Hematopoietic multipotent progenitor cell treated with erythropoietin and hydrocortisone succinate and interleukin-3 and kit ligand, for 6 days (in vitro differentiated cells): Measurements from ENCODE around the gene VAV2.

ENCODE experiments used
- DNase-seq: peaks from one replicate; pipeline ENCODE4 v3.0.0-alpha.2; 2015

VAV2 gene

DNA sequence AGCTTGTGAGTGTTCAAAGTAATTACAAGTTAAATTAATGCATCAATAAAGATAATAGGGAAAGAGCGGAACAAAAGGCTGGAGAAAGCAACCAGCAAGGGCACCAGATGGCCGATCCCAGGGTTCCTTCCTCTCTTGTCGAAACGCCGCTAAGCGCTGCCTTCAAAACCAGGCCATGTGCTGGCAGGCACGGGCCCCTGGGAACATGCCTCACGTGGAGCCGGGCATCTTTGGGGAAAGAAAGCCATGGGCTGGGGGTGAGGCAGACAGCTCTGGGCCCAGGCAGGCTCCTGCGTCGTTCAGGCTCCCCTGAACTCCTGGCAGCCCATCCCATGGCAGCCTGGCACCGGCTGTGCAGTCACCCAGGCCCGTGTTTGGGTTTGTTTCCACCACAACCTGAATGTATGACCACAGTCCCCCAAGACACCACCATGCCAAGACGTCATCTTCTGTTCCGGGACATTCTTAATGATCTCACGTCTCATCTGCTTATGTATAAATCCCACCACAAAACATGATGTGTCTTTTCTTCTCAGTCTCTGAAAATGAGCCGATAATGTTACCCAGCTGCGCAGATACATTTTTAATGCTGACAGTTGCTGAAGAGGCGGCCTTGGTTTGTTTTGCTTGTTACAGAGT is 143.5 kb downstream of the VAV2 start:
- DNase-seq: no peak

DNA sequence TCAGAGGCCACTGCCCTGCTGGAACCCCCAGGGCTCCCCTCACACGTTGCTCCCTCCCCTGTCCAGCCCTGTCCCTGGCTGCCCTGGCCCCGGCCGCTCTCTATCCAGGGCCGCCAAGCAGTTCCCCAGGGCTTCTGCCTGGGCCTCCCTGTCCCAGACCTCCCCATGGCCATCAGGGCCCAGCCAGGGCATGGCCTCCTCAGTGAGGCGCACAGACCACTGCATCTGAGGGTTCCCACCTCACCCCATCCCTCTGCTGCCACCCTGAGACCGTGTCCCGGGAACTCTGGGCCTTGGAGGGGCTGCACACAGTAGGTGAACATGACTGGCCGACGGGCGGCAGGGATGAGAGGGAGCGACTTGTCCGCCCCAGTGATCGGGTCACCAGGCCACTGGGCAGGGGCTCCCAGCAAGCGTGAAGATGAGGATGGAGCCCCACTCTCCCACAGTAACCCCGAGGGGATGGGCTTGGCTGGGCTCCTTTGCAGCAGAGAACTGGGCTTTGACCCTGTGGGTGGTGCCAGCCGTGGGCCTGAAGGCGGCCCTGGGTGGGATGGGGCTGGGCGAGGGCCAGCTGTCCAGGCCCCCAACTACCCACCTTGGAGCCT is 145.5 kb downstream of the VAV2 start:
- no peak for DNase-seq

DNA sequence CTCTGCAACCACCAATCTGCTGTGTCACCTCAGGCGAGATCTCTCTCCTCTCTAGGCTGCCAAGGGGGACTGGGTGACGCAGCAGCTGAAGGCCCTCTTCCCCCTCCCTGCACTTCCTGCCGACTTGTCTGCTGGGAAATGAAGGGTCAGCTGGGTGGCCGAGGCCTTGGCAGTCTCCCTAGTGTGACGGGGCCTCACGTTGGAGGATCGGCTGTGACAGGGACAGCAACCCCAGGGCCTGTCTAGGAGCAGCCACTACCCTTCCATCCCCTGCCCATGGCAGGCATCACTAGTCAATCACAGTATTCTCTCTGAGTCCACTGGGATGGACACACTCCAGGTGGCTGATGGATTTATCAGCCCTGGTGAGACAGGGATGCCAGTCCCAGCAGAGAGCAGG is 146.7 kb downstream of the VAV2 start:
- peak; percentile 66 for DNase-seq

DNA sequence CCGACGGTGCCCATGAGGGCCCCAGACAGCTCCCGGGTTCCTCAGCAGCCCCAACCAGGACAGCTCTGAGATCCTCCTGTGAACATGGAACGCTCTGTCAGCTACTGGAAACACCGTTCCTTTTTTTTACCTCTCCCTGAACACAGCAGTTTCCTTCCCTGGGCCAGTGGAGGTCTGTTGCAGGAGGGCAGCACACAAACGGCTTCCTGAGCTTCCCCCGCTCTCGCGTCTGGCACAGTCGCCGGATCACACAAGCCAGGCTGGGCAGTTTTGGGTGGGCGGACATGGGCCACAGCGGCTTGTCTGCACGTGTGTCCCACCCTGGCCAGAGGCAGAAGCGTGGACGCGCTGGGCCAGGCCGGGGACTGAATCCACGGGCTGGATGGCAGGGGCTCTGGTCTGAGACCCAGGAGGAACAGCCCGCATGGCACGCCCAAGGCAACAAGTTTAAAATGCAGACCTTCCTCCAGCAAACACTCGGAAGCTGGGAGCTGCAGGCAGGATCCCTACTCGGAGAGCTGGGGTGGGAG is 147.2 kb downstream of the VAV2 start:
- peak; percentile 30 for DNase-seq

DNA sequence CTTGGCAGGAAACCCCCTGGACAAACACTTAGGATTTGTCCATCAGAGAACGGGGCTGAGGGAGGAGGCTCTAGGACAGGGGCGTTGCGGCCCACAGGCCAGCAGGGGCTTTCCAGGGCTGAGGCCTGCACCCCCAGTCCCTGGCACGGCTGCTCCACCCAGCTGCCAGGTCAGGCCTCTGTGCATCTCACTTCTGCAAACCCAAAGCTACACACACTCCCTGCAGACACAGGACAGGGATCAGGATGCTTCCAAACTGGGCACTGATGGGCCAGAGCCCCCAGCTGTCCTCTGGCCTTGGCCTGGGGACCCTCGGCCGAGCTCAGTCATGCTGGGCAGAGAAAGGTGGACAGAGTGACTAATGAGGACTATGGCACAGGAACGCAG is 147.7 kb downstream of the VAV2 start:
- no peak for DNase-seq

DNA sequence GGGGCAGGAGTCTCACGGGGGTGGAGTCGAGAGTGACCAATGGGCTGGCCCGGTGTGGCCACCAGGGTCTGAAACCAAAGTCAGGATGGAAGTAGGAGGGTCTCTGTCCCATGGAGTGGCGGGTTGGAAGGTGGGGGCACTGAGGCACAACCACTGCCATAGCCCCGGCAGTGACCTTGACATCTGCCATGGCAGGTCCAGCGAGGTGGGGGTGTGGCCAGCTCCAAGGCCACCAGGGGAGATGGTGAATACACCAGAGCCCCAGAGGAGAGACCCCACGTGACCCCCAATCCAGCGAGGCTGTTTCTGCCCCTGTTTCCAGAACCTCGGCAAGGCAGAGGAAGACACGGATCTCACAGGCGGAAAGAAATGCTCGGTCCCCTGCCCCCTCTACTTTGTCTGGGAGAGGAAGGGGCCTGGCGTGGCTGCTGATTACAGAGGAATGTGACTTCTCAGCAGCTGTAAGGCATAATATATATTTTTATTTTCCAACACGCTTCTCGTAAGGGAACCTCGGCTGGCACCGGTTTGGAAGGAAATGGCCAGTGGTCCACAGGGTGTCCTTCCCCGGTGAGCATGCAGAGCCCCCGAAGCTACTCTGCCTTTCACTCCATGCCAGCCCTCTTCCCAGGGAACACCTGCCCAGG is 148.2 kb downstream of the VAV2 start:
- DNase-seq: no peak

DNA sequence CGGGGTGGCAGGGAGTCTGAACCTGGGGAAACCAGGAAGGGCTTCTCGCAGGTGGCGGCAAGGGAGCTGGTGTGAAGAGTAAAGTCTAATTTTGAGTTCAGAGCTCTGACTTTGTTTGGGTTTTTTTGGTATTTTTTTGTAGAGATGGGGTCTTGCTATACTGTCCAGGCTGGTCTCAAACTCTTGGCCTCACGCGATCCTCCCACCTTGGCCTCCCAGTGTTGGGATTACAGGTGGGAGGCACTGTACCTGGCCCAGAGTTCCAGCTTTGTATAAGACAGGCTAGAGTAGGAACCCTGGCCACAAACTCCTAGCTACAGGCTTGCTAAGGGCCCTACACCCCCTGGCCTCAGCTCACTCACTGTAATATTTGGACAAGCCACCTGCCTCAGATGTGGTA is 148.9 kb downstream of the VAV2 start:
- DNase-seq: no peak

DNA sequence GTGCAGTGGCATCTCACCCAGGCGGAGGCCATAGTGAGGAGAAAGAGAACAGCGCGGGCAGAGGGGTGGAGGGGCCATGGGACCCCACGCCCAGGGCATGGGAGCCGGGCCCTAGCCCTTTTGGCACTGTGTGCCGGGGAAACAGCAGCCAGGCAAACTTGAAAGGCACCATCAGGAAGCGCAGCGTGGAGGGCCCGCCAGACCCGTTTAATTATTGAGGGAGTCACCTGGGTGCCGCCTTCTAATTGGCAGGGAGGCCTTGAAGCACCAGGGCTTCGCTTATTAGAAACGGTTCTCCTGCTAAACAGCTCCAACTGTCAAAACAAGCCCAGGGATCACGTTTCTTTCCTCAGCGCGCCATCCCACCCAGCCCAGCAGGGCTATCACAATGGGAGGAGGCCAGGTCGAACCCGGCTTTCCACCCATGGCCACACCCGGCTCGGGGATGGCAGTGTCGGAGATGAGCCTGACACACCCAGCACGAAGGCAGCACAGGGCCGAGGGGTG is 149.3 kb downstream of the VAV2 start:
- DNase-seq: no peak

DNA sequence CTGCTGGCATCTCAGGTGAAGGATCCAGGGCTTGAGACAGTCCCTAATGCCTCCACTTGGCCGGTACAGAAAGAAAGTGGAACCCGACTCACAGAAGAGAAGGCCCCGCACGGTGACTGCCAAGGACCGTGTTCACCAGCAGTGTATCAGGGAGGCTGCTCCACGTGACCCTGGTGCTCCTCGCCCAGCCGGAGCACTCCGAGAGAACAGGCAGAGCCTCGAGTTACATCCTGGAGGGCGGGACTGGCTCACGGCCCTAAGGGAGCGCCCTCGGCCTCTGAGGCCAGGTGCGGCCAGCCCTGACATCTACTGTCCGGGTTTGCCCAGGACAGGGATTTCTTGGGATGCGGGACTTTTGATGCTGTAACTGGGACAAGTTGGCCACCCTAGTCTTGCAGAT is 149.9 kb downstream of the VAV2 start:
- no peak for DNase-seq

DNA sequence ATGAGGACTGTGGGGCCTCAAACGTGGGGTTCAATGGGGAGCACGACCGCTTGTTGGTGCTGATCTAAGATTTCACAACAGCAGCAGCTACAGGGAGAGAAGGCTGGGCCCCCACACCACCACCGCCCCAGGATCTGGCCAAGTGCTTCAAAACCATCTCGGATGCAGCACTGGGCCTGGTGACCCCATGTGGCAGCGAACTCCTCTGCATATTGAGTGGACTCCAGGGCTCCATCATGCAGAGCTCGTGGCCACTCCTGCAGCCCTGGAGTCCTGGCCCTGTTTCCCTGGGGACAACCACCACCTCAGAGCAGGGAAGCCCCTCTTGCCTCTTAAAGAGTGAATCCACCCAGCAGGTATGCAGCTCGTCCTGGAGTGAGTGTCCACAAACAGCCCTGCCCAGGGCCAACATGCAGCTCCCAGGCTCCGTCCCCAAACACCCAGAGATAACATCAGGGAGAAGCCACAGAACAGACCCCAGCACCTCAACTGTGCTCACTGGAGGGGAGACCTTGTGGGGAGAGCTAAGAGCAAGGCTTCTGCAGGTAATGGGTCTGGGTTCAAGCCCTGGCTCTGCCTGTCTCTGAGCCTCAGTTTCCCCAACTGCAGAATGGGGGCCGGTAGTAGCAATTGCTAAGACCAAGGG is 150.8 kb downstream of the VAV2 start:
- DNase-seq: no peak

DNA sequence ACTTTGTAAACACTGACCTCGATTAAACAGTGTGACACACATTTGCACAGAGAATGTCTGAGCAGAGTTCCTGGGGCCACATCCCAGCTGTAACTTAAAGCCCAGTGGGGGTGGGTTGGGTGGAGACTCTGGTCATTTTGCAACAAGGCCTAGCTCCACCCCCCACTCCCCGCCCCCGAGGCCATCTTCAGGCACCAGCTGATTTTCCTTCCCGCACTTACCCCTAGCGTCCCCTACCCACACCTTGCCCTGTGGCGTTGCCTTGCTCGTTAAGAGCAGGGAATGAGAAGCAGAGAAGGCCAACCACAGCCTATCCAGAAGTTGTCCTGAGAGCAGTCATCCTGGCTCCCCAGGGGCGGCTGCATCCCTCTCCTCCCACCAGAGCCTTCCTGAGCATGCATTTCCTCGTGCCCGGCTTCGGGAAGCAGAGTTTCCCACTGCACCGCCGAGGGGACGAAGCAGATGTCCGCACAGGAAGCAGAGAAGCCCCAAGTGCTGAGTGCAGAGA is 152.2 kb downstream of the VAV2 start:
- DNase-seq: no peak

DNA sequence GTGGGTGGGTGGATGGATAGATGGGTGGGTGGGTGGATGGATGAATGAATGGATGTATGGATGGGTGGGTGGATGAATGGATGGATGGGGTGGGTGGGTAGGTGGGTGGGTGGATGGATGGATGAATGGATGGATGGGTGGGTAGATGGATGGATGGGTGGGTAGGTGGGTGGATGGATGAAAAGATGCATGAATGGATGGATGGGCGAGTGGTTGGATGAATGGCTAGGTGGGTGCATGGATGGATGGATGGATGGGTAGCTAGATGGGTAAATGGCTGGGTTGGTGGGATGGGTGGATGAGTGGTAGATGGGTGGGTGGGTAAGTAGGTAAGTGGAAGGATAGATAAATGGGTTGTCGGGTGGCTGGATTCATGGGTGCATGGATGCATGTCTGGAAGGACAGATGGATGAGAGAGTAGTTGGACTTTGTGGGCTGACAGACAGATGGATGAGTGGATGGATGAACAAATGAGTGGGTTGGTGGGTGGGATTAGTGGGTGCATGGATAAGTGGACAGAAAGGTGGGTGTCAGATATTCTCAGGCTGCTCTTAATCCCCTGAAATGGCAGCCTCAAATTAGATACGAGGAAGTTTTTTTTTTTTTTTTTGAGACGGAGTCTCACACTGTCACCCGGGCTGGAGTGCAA is 153.1 kb downstream of the VAV2 start:
- DNase-seq: no peak

DNA sequence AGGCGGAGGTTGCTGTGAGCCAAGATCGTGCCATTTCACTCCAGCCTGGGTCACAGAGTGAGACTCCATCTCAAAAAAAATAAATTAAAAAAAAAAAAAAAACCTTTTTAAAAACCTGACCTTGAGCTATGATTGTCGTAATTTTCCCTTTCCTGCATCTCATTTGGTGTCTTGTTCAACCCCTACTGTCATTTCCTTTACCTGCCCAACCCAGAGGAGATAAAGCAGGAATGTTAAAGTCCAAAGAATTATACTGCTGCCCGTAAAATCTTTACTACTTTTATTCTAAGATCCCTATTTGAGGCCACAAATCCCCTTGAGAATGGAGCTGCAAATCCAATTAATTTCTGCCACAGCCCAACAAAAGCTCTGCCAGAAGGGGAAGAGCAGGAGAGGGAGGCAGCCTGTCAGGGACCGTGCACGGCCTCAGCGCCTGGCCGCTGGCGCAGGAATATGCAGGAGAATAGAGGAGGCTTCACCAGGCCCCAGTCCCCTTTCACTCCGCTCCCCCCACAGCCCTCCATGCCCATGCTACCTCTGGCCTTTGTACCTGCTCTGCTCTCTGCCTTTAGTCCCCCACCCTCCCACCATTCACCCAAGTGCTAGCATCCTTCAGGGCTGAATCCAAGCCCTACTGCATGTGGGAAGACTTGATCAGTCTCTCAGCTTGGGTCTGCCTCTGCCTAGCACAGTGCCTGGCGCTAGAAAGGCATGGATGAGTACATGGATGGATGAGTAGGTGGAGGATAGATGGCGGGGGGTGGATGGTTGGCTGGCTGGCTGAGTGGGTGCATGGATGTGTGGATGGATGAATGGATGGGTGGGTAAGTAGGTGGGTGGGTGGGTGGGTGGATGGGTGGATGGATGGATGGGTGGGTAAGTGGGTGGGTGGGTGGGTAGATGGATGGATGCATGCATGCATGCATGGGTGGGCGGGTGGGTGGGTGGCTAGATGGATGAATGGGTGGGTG is 154.2 kb downstream of the VAV2 start:
- DNase-seq: no peak

DNA sequence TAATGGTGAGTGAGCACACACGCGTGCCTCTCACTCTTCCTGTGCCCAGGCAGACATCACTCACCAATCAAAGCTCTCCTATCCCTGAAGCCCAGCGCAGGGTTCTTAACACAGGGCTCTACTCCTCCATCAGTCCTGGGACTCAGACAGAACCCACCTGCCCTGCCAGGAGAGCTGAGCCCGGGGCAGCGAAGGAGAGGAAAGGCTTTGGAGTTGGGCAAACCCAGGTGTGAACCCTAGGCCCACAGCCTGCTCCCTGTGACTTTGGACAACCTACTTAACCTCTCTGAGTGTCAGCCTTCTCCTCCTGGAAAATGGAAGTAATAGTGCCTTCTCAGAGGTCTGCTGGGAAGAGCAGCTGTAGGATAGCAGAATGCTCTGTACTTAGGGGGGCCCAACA is 155.3 kb downstream of the VAV2 start:
- DNase-seq: no peak

DNA sequence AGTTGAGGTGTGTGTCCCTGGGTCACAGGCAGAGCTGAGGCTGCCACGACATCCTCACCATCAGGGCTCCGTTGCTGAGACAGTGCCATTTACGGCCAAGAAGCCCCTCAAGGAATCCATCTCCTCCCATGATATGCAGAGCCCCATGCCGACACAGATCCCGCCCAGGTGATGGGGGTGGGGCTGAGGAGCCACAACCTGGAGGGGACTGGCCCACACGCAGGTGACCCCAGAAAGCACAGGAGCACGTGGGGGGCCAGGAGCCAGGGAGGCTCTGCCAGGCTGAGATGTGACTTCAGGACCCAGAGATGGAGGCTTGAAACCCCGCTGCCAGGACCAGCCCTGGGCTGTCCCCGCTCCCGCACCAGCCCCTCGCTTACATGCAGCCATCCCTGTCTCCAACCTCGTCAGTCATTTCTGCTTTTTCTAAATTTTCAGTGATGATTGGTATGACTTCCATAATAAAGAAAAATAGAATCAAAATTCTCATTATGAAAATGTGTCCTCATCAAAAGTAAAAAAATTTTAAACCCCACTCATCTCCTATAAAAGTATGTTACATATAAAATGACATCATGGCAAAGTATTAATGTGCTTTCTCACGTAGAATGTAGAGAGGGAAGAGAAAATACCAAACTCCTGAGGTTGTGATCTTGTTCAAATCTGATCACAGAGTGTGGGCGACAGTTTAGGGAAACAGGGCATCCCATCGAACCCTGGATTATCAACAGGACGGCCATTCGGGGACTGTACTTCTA is 155.9 kb downstream of the VAV2 start:
- DNase-seq: no peak

DNA sequence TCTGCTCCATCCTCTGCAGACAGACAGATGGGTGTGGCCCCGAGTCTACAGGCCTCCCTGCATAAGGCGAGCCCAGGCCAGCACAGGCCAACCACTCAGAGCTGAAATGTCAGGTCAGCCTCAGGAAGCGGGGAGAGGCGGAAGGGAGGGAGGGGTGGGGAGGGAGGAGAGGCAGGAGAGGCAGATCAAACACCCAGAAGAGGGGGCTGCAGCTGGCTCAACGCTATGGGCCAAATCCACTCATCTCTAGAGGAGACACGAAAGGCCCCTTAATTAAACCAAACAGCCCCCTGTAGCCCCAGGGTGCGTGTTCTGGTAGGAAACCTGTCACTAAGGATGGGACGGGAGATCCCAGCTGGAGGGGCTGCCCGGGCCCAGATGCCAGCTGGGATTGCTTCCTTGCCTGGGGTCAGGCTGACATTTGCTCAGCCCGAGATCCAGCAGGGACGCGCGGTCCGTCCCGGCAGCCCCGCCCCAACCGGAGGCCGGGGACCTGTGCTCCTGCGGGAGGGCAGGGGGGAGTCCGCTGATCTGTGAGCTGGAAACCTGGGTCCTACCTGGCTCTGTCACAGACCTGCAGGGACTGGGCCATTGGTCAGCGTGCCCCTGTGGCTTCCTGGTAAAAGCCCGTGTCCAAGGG is 156.7 kb downstream of the VAV2 start:
- DNase-seq: no peak

DNA sequence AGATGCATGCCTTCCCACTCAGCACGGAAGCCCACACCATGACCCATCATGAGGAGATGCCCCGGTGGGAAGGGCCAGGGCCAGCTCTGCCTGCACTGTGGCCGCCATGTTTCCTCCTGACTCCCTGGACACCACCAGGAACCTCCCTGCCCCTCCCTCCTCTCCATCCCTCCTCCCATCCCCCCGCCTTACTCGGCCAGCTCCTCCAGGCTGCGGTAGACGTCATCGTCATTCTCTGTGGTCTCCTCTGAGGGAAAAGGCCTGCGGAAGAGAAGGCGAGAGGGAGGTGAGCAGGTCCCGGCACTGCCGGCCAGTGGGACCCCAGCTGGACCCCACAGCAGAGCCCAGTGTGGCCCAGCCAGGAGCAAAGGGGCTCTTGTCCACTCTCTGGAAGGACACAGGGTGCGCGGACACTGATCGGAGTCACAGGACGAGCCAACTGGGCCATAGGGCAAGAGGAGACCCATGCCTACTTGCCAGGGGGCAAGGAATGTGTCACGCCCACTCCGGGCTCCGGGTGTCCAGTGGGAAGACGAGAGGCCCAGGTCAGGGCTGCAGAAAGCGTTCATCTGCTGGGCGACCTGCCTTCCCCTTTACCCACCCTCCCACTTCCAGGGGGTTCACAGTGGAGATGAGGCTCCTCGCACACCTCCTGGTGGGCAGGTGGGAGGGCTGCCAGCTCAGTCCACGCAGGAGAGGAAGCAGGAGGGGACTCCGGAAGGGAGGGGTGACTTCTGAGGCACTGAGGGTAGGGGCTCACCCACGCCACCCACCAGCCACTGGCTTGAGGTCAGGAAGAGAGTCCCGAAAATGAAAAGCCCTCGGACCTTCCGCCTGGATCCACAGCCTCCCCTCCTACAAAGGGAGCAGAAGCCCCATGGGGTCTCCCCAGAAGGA is 157.8 kb downstream of the VAV2 start:
- no peak for DNase-seq

DNA sequence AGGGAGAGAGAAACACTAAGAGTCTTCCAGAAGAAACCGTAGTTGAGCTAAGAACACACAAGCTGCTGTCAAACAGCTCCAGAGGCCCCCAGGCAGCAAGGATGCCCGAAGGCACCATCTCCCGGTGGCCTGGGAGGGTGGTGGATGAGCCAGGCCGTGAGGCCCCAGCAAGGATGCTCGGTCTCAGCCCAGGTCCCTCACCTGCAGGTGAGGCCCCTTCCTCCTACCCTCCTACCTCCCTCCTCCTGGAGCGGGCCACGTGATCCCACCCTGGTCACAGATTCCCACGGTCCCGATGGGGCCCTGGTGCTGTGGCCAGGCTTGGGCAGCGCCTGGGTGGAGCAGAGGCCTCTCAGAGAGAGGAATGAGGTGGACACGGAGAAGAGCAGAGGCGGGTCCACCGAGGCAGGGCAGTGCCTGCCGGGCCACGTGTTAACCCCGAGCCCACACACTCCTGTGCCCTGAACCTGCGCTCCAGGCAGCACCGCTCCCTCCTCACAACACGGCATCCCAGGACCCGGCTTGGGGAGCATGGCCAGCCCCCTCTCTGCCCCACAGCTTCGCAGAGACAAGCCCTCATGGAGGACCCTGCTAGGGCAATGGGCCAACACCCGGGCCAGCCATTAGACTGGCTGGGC is 158.6 kb downstream of the VAV2 start:
- DNase-seq: no peak

DNA sequence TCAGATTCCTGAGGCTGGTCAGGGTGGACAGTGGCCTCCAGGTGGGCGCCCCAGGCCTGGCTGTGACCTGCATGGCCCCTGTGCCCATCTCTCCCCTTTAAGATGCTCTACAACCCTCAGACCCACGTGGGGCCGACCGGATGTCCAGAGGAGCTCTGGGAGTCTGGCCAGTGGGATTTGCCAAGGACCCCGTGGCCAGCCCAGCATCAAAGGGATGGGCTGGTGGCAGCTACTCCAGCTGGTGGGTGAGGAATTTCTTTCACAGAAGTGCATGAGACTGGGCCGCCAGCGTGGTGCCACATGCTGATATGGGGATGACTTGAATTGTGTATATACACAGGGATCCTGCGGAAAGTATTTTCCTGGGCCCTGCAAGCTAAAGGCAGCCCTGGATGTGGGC is 159.2 kb downstream of the VAV2 start:
- no peak for DNase-seq
